ENCODE data around the gene UCK1. TPM values are rescaled to one million over a fixed set of nuclear protein-coding genes. Genes with fewer than 3 reads are reported as not detected.

Gene UCK1
- total and polyA plus RNA-seq, 11 donors, result 16.4 to 45.1 (median 24.9) TPM

DNA sequence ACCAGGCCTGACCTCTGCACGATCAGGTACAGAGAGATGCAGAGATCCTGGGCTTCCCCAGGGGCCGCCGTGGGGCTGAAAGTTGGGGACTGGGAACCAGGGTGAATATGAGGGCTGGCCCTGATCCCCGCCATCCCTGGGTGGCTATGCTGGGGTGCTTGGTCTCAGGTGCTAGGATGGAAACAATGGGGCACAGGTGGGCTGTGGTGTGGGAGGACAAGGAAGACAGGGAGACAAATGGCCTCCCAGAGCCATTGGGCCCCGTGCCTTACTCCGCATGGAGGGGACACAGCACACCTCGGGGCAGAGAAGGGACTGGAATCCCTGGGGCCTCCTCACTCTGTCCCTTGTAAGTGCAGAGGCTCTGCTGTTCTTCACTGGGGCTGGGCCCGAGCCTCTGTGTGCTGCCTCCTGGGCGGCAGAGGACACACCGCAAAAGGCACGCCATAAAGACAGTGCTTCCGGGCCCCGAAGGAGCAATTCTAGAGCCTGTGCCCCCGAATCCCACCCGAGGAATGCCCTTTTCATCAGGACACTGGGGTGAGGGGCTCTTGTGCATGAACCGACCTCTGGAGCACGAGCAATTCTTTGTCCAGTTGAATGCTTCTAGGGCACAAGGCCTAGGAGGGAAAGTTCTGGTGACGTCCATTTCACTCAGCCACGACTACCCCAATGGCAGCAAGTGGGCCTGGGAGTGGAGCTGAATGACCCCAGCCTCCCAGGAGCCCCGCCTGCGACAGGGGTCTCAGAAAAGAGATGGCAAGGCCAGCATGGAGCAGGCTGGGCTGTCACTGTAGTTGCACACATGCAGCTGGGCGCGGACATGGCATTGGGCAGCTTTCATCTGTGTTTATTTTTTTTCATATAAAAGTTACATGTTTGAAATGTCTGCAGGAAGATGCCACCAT, 45.1 kb upstream of the UCK1 start:
- Histone ChIP-seq H3K9me3 (no peaks in the 10 kb centered on the region), H3K4me1 (peaks cover 0 to 22% (median 8%) of the 10 kb centered on the region in 12 donors), H3K36me3 (peaks cover 0 to 95% (median 79%) of the 10 kb centered on the region in 9 donors), H3K27me3 (no peaks in the 10 kb centered on the region), H3K27ac (no peak overlapping the region), H3K4me3 (no peak overlapping the region)
- WGBS, 4 donors, result 92 to 96% (median 94%) methylated on average over 18 to 23 of the region's 23 CpGs
- intact Hi-C loops (cut with DNase I), result loop anchor here in 1 of 10 donors (10.0 kb wide), 1 partner anchor 211 kb away; no protein-coding TSS in a partner anchor
- TF ChIP-seq POLR2A (IDR thresholded peaks at IDR 0.05), result no peak
- no peak for TF ChIP-seq CTCF (IDR thresholded peaks at IDR 0.05)
- ATAC-seq, result no peak
- DNase-seq, result no peak

GRCh38 chr9:131574730-131575640, 43.9 kb upstream of the UCK1 start:
- H3K4me1 ChIP-seq, result peaks cover 0 to 13% (median 6%) of the 10 kb centered on the region in 12 donors
- 80 to 92% (median 84%) methylated on average over 17 of the region's 17 CpGs for WGBS, 4 donors
- peaks cover 0 to 94% (median 73%) of the 10 kb centered on the region in 9 donors for H3K36me3 ChIP-seq
- H3K27me3 ChIP-seq, result no peaks in the 10 kb centered on the region
- DNase-seq, result no peak
- intact Hi-C loops (cut with DNase I), result loop anchor here in 1 of 10 donors (10.0 kb wide), 1 partner anchor 210 kb away; no protein-coding TSS in a partner anchor
- H3K9me3 ChIP-seq, result no peaks in the 10 kb centered on the region
- TF ChIP-seq POLR2A (IDR thresholded peaks at IDR 0.05), result no peak
- TF ChIP-seq CTCF (IDR thresholded peaks at IDR 0.05), result no peak
- H3K27ac ChIP-seq, result no peak overlapping the region
- no peak overlapping the region for H3K4me3 ChIP-seq
- ATAC-seq, result peak in 2 of 4 donors; percentile 35 to 40

- Histone ChIP-seq H3K4me1 (no peaks in the 10 kb centered on the region), H3K36me3 (peaks cover 0 to 46% (median 23%) of the 10 kb centered on the region in 9 donors), H3K9me3 (peaks cover 0 to 15% (median under 1%) of the 10 kb centered on the region in 12 donors), H3K27me3 (no peaks in the 10 kb centered on the region), H3K4me3 (no peak overlapping the region), H3K27ac (no peak overlapping the region)
- ATAC-seq, result peak in 2 of 4 donors; percentile 20 to 32
- intact Hi-C loops (cut with DNase I), result no loop called here
- WGBS, 4 donors, result 95 to 97% (median 96%) methylated on average over 8 of the region's 8 CpGs
- no peak for TF ChIP-seq CTCF (IDR thresholded peaks at IDR 0.05)
- TF ChIP-seq POLR2A (IDR thresholded peaks at IDR 0.05), result no peak
- DNase-seq, result no peak
These were observed 36.8 kb upstream of the UCK1 start for GRCh38 chr9:131567910-131568309.
